Brain microvascular endothelial cell (primary cell): ENCODE measurements around the gene ATP5F1B.

ENCODE experiments used
- DNase-seq: peaks from one replicate; pipeline ENCODE4 v3.0.0-alpha.2; 2020
- H3K27ac ChIP-seq: fragments of 250-450 bp; sonication (Bioruptor Pico); 2 replicates; pipeline ENCODE4 v1.5.1; 2020; ENCODE audit warnings: mild to moderate bottlenecking, moderate library complexity
- H3K27me3 ChIP-seq: fragments of 250-450 bp; sonication (Bioruptor Pico); replicated peaks from 2 replicates; pipeline ENCODE4 v1.5.1; 2020; ENCODE audit warnings: mild to moderate bottlenecking
- H3K36me3 ChIP-seq: fragments of 250-450 bp; sonication (Bioruptor Pico); replicated peaks from 2 replicates; pipeline ENCODE4 v1.5.1; 2020; ENCODE audit warnings: mild to moderate bottlenecking
- H3K4me3 ChIP-seq: 2 replicates; pipeline ENCODE4 v1.5.1; 2011; ENCODE audit warnings: low read depth, mild to moderate bottlenecking, control low read depth, low read length, moderate library complexity
- in situ Hi-C: cut with HindIII; loops from 2 replicates; pipeline ENCODE4 v1.10.0; 2017; ENCODE audit warnings: low sequenced_read_pairs, low pct_ligation_motif_present
- TF ChIP-seq, protein P1 (sequence below): IDR thresholded peaks from 2 replicates; pipeline ENCODE4 v1.5.1; 2011; ENCODE audit warnings: low read depth, mild to moderate bottlenecking, moderate library complexity, low read length, control low read depth, inconsistent platforms; ENCODE audit errors: missing control alignments

The ATP5F1B gene

DNA sequence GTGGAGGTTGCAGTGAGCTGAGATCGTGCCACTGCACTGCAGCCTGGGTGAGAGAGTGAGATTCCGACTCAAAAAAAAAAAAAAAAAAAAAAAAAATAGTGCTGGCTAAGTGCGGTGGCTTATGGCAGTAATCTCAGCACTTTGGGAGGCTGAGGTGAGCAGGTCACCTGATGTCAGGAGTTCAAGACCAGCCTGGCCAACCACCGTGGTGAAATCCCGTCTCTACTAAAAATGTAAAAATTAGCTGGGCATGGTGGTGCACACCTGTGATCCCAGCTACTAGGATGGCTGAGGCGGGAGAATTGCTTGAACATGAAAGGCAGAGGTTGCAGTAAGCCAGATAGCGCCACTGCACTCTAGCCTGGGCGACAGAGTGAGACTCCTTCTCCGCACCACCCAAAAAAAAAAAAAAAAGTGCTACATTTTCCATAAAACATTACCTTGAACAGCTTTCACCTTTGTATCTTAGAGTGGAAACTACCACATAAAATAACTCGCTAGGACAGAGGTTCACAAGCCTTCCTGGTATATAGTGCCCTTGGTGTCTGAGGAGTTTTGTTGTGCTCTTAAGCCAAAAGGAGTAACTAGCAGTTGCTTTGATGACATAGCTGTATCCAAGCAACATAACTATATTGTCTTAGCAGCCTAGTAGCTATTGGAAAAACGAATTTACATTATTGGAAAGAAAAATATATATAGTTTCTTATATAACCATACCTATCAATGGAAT is 31.2 kb upstream of the ATP5F1B start:
- TF ChIP-seq, protein P1, sequence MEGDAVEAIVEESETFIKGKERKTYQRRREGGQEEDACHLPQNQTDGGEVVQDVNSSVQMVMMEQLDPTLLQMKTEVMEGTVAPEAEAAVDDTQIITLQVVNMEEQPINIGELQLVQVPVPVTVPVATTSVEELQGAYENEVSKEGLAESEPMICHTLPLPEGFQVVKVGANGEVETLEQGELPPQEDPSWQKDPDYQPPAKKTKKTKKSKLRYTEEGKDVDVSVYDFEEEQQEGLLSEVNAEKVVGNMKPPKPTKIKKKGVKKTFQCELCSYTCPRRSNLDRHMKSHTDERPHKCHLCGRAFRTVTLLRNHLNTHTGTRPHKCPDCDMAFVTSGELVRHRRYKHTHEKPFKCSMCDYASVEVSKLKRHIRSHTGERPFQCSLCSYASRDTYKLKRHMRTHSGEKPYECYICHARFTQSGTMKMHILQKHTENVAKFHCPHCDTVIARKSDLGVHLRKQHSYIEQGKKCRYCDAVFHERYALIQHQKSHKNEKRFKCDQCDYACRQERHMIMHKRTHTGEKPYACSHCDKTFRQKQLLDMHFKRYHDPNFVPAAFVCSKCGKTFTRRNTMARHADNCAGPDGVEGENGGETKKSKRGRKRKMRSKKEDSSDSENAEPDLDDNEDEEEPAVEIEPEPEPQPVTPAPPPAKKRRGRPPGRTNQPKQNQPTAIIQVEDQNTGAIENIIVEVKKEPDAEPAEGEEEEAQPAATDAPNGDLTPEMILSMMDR, result no peak
- in situ Hi-C loops, result no loop called here
- Histone ChIP-seq H3K4me3 (no peak overlapping the region), H3K27ac (no peak overlapping the region), H3K36me3 (peaks cover 11% of the 10 kb centered on the region), H3K27me3 (no peaks in the 10 kb centered on the region)
- no peak for DNase-seq

DNA sequence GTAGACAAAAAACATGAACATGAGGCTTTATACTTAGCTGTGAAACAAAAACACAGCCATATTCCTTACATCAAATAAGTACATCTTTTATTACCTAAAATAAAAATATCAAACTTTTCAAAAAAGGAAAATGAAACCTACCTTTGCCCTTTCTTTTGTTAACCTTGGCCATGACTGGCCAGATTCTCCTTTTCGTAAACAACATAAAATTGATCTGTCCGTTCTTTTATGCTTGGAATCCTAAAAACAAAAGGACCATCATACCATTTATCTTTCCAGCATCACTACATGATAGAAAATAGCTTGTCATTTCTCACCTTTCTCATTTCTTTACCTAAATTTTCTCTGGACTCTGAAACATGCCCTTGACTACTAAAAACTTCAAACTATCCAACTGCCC is 25.8 kb upstream of the ATP5F1B start:
- peaks cover 45% of the 10 kb centered on the region for H3K36me3 ChIP-seq
- no peaks in the 10 kb centered on the region for H3K27me3 ChIP-seq
- no peak for DNase-seq
- TF ChIP-seq, protein P1, result no peak
- H3K4me3 ChIP-seq, result no peak overlapping the region
- H3K27ac ChIP-seq, result no peak overlapping the region
- in situ Hi-C loops, result no loop called here

DNA sequence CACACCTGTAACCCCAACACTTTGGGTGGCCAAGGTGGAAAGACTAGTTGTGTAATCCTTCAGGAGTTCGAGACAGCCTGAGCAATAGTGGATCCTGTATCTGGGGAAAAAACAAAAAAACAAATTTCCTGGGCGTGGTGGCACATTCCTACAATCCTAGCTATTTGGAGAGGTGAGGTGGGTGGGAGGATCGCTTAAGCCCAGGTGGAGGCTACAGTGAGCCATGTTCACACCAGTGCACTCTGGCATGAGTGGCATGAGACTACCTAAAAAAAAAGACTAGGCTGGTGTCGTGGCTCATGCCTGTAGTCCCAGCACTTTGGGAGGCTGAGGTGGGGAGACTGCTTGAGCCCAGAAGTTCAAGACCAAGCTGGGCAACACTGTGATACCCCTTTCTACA is 25.1 kb upstream of the ATP5F1B start:
- in situ Hi-C loops, result no loop called here
- TF ChIP-seq, protein P1, result no peak
- H3K4me3 ChIP-seq, result no peak overlapping the region
- DNase-seq, result no peak
- H3K27me3 ChIP-seq, result no peaks in the 10 kb centered on the region
- peaks cover 51% of the 10 kb centered on the region for H3K36me3 ChIP-seq
- H3K27ac ChIP-seq, result no peak overlapping the region

DNA sequence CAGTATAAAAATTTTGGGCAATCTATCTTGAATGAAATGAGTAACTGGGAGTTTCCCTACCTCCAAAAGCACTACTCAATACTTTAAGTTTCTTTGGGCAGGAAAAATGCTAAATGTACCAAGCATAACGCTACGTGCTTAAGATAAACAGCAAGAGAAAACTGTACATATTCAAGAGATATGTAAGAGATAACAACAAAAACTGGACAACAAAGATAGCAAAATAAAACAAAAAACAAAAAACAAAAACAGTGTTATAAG is 22.3 kb upstream of the ATP5F1B start:
- H3K4me3 ChIP-seq, result no peak overlapping the region
- no peak overlapping the region for H3K27ac ChIP-seq
- in situ Hi-C loops, result no loop called here
- TF ChIP-seq, protein P1, result no peak
- no peaks in the 10 kb centered on the region for H3K27me3 ChIP-seq
- no peak for DNase-seq
- peaks cover 63% of the 10 kb centered on the region for H3K36me3 ChIP-seq

DNA sequence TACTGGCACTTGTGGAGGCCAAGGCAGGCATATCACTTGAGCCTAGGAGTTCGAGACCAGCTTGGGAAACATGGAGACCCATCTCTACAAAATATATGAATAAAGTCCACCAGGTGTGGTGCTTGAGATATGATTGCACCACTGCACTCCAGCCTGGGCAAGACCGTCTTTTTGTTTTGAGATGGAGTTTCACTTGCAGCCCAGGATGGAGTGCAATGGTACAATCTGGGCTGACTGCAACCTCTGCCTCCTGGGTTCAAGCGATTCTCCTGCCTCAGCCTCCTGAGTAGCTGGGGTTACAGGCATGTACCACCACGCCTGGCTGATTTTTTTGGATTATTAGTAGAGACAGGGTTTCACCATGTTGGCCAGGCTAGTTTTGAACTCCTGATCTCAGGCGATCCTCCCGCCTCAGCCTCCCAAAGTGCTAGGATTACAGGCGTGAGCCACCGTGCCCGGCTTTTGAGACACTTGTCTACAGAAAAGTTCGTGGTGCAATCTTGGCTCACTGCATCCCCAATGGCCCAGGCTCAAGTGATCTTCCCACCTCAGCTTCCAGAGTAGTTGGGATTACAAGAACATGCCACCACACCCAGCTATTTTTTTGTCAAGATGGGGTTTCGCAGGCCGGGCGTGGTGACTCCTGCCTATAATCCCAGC is 16.3 kb upstream of the ATP5F1B start:
- peaks cover 22% of the 10 kb centered on the region for H3K36me3 ChIP-seq
- in situ Hi-C loops, result no loop called here
- TF ChIP-seq, protein P1, result no peak

DNA sequence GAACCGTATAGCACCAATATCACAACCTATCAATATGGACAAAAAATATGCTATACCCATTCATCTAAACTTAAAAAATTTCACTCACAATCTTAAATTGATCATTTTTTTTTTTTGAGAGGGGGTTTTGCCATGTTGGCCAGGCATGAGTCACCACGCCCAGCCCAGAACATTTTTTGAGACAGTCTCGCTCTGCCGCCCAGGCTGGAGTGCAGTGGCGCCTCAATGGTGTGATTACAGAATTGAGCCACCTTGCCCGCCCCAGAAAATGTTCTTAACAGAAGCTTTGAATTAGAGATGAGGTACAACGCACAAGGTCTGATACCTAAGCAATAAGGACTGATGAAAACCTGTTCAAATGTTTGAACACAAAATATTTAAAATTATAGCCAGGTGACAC is 15.8 kb upstream of the ATP5F1B start:
- in situ Hi-C loops, result no loop called here
- TF ChIP-seq, protein P1, result no peak
- H3K36me3 ChIP-seq, result peaks cover 18% of the 10 kb centered on the region
- DNase-seq, result no peak
- no peak overlapping the region for H3K4me3 ChIP-seq
- no peak overlapping the region for H3K27ac ChIP-seq
- H3K27me3 ChIP-seq, result no peaks in the 10 kb centered on the region

More for the DNA sequence above, 16.3 kb upstream of the ATP5F1B start:
- H3K27ac ChIP-seq, result no peak overlapping the region
- H3K4me3 ChIP-seq, result no peak overlapping the region
- no peak for DNase-seq
- H3K27me3 ChIP-seq, result no peaks in the 10 kb centered on the region
